GM12878 (cell line): ENCODE measurements around the gene SLC25A33. TPM values are rescaled to one million over a fixed set of nuclear protein-coding genes. Genes with fewer than 3 reads are reported as not detected.

Experiments
- BHLHE40 ChIP-seq, 2 experiments: fragments of 450-650 bp in 1 of 2; IDR thresholded peaks; 2 replicates each; pipeline ENCODE4 v1.6.1; 2011 to 2017; ENCODE audit warnings: low read depth in 2 of 2, borderline replicate concordance in 1 of 2, improper control_type of control experiment in 1 of 2, low read length in 1 of 2, mild to moderate bottlenecking in 1 of 2
- EGR1 ChIP-seq, 2 experiments: IDR thresholded peaks; 1 replicate in 1 of 2; 2 replicates in 1 of 2; pipeline ENCODE4 v1.6.1; 2011 to 2012; ENCODE audit warnings: low read depth in 2 of 2, low read length in 2 of 2, borderline replicate concordance in 1 of 2, mild to moderate bottlenecking in 1 of 2, moderate library complexity in 1 of 2
- ETV6 ChIP-seq, 2 experiments: fragments of 450-650 bp in 1 of 2; IDR thresholded peaks in 1 of 2; conservative IDR thresholded peaks in 1 of 2; 2 replicates each; pipeline ENCODE4 v1.6.1; 2014; ENCODE audit warnings: antibody characterized with exemption in 1 of 2, borderline replicate concordance in 1 of 2, low read depth in 1 of 2, mild to moderate bottlenecking in 1 of 2, moderate library complexity in 1 of 2
- NFIC ChIP-seq: IDR thresholded peaks from 2 replicates; pipeline ENCODE4 v1.6.1; 2012; ENCODE audit warnings: low read depth, mild to moderate bottlenecking, inconsistent platforms, low read length, moderate library complexity
- PRDM15 ChIP-seq: fragments of 450-650 bp; formaldehyde crosslinking; IDR thresholded peaks from 2 replicates; pipeline ENCODE4 v1.4.0; 2020; ENCODE audit warnings: mild to moderate bottlenecking, moderate library complexity
- YY1 ChIP-seq: IDR thresholded peaks from 2 replicates; pipeline ENCODE4 v1.6.1; 2011; ENCODE audit warnings: low read depth, mild to moderate bottlenecking, low read length
- polyA plus RNA-seq, 11 experiments: library from polyadenylated mRNA; depleted of rRNA in 4 of 11; unstranded in 6 of 11; stranded (reverse) in 5 of 11; fragments of >200 nt; fragmentation: Nextera tagmentation in 4 of 11; fragmentation: Illumina TruSeq in 1 of 11; extraction: Ambion mirVana in 4 of 11; extraction: Trizol in 1 of 11; gene quantifications; 1 replicate in 1 of 11; 2 replicates in 10 of 11; pipeline versions ENCODE4 v1.2.1 to v1.2.3, GENCODE V29; 2011 to 2016; ENCODE audit warnings: inconsistent platforms in 2 of 11, missing spikeins in 2 of 11, low read depth in 1 of 11
- total RNA-seq, 4 experiments: library from RNA; depleted of rRNA in 3 of 4; stranded (reverse); fragments of >200 nt in 3 of 4; fragmentation: Illumina TruSeq in 1 of 4; extraction: Trizol in 1 of 4; gene quantifications; 2 replicates each; pipeline versions ENCODE4 v1.2.1 to v1.2.3, GENCODE V29; 2013 to 2021
- TF ChIP-seq, protein P1 (sequence below): fragments of 450-650 bp; formaldehyde crosslinking; IDR thresholded peaks from 2 replicates; pipeline ENCODE4 v1.5.0; 2022; ENCODE audit warnings: mild to moderate bottlenecking, missing genetic modification characterization

Gene SLC25A33
- total and polyA plus RNA-seq, 10 of the 15 experiments (the other 5 are each of a cell fraction or from before 2014, with no cell fraction given) = 1.7 to 11.2 (median 8.4) TPM

- TF ChIP-seq ETV6 (conservative IDR thresholded peaks at IDR 0.05 in 1 of 2, IDR thresholded peaks at IDR 0.05 in 1 of 2; ENCODE audit: borderline replicate concordance in 1 of 2, low read depth in 1 of 2) = no peak
- TF ChIP-seq PRDM15 (CRISPR knock-in tag) = no peak
- TF ChIP-seq YY1 = no peak
- TF ChIP-seq EGR1 (IDR thresholded peaks at IDR 0.05; ENCODE audit: borderline replicate concordance in 1 of 2, low read depth in 2 of 2, low read length in 2 of 2) = no peak
- TF ChIP-seq NFIC = no peak
- TF ChIP-seq, protein P1, sequence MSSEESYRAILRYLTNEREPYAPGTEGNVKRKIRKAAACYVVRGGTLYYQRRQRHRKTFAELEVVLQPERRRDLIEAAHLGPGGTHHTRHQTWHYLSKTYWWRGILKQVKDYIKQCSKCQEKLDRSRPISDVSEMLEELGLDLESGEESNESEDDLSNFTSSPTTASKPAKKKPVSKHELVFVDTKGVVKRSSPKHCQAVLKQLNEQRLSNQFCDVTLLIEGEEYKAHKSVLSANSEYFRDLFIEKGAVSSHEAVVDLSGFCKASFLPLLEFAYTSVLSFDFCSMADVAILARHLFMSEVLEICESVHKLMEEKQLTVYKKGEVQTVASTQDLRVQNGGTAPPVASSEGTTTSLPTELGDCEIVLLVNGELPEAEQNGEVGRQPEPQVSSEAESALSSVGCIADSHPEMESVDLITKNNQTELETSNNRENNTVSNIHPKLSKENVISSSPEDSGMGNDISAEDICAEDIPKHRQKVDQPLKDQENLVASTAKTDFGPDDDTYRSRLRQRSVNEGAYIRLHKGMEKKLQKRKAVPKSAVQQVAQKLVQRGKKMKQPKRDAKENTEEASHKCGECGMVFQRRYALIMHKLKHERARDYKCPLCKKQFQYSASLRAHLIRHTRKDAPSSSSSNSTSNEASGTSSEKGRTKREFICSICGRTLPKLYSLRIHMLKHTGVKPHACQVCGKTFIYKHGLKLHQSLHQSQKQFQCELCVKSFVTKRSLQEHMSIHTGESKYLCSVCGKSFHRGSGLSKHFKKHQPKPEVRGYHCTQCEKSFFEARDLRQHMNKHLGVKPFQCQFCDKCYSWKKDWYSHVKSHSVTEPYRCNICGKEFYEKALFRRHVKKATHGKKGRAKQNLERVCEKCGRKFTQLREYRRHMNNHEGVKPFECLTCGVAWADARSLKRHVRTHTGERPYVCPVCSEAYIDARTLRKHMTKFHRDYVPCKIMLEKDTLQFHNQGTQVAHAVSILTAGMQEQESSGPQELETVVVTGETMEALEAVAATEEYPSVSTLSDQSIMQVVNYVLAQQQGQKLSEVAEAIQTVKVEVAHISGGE (CRISPR knock-in tag) = no peak
- TF ChIP-seq BHLHE40 (IDR thresholded peaks at IDR 0.05; ENCODE audit: borderline replicate concordance in 1 of 2, low read depth in 2 of 2, low read length in 1 of 2) = no peak
- TF ChIP-seq, all 136 proteins: peak for 0
These were observed 64.8 kb downstream of the SLC25A33 start (continued) for GRCh38 chr1:9603766-9604753.
